Measurements from ENCODE around the gene PID1. TPM values are rescaled to one million over a fixed set of nuclear protein-coding genes. Genes with fewer than 3 reads are reported as not detected.
A peak's percentile ranks its signal among the peaks of the same experiment; 100 is the strongest.

The PID1 gene
- total RNA-seq, 4 donors from 2014 or later: 15.0 to 64.4 (median 32.5) TPM

- Histone ChIP-seq H3K4me3 (no peak overlapping the region), H3K4me1 (peaks cover 0 to 3% (median 0%) of the 10 kb centered on the region in 4 donors), H3K36me3 (no peaks in the 10 kb centered on the region), H3K27ac (peak overlapping the region in 1 of 4 donors; percentile 19), H3K9me3 (no peaks in the 10 kb centered on the region), H3K27me3 (no peaks in the 10 kb centered on the region)
- DNase-seq: peak in 1 of 3 donors; percentile 64
- TF ChIP-seq POLR2A (IDR thresholded peaks at IDR 0.05): no peak
- TF ChIP-seq CTCF (IDR thresholded peaks at IDR 0.05): no peak
Measured at GRCh38 chr2:229090225-229090624, 180.9 kb downstream of the PID1 start.

- no peak for DNase-seq
- H3K36me3 ChIP-seq: no peaks in the 10 kb centered on the region
- no peaks in the 10 kb centered on the region for H3K27me3 ChIP-seq
- no peak for TF ChIP-seq CTCF (IDR thresholded peaks at IDR 0.05)
- TF ChIP-seq POLR2A (IDR thresholded peaks at IDR 0.05): no peak
- H3K9me3 ChIP-seq: no peaks in the 10 kb centered on the region
- H3K27ac ChIP-seq: peak overlapping the region in 2 of 4 donors; percentile 32 to 41
- peaks cover 0 to 3% (median 0%) of the 10 kb centered on the region in 4 donors for H3K4me1 ChIP-seq
- H3K4me3 ChIP-seq: no peak overlapping the region
Measured at GRCh38 chr2:229089776-229090175, 181.3 kb downstream of the PID1 start.

GRCh38 chr2:229088966-229089700 is 182.0 kb downstream of the PID1 start:
- H3K4me3 ChIP-seq: no peak overlapping the region
- H3K27ac ChIP-seq: peak overlapping the region in 2 of 4 donors; percentile 32 to 41
- no peaks in the 10 kb centered on the region for H3K36me3 ChIP-seq
- H3K27me3 ChIP-seq: no peaks in the 10 kb centered on the region
- no peak for DNase-seq
- TF ChIP-seq POLR2A (IDR thresholded peaks at IDR 0.05) (no peak), CTCF (IDR thresholded peaks at IDR 0.05) (no peak)
- no peaks in the 10 kb centered on the region for H3K9me3 ChIP-seq
- peaks cover 0 to 3% (median 0%) of the 10 kb centered on the region in 4 donors for H3K4me1 ChIP-seq

GRCh38 chr2:229088517-229088913 is 182.6 kb downstream of the PID1 start:
- H3K36me3 ChIP-seq: no peaks in the 10 kb centered on the region
- H3K4me3 ChIP-seq: no peak overlapping the region
- H3K27me3 ChIP-seq: no peaks in the 10 kb centered on the region
- H3K9me3 ChIP-seq: no peaks in the 10 kb centered on the region
- DNase-seq: no peak
- peaks cover 0 to 3% (median under 1%) of the 10 kb centered on the region in 4 donors for H3K4me1 ChIP-seq
- TF ChIP-seq POLR2A (IDR thresholded peaks at IDR 0.05): no peak
- TF ChIP-seq CTCF (IDR thresholded peaks at IDR 0.05): no peak
- no peak overlapping the region for H3K27ac ChIP-seq

GRCh38 chr2:229087843-229088516 is 183.1 kb downstream of the PID1 start:
- Histone ChIP-seq H3K4me1 (peaks cover 0 to 5% (median 1%) of the 10 kb centered on the region in 4 donors), H3K27me3 (no peaks in the 10 kb centered on the region), H3K36me3 (no peaks in the 10 kb centered on the region), H3K27ac (peak overlapping the region in 2 of 4 donors; percentile 44 to 62), H3K4me3 (no peak overlapping the region), H3K9me3 (no peaks in the 10 kb centered on the region)
- DNase-seq: no peak
- no peak for TF ChIP-seq CTCF (IDR thresholded peaks at IDR 0.05)
